GM19025 (cell line): ENCODE data around the gene FAM240A.
"Not testable (repeated sequence)": the region's sequence is repeated elsewhere in the genome, so short reads cannot be mapped to it uniquely, and the experiment has no call there.

ENCODE experiments used
- ATAC-seq: cut with Tn5 transposase; IDR thresholded peaks from one replicate; pipeline ENCODE4 v1.9.1; 2021; ENCODE audit warnings: mild to moderate bottlenecking, low read depth, moderate library complexity; ENCODE audit not compliant: unreplicated experiment

Gene FAM240A

GRCh38 chr3:46585799-46586693, 26.3 kb upstream of the FAM240A start:
- no peak for ATAC-seq

- no peak for ATAC-seq
These were observed 25.5 kb upstream of the FAM240A start for GRCh38 chr3:46586738-46587246.

GRCh38 chr3:46587268-46587667, 25.1 kb upstream of the FAM240A start:
- ATAC-seq = not testable (repeated sequence)

GRCh38 chr3:46593274-46593862, 19.0 kb upstream of the FAM240A start:
- no peak for ATAC-seq

- ATAC-seq = no peak
These were observed 18.3 kb upstream of the FAM240A start for GRCh38 chr3:46593979-46594378.

- no peak for ATAC-seq
These were observed 17.6 kb upstream of the FAM240A start for GRCh38 chr3:46594723-46595122.

- ATAC-seq = no peak
These were observed 16.5 kb upstream of the FAM240A start for GRCh38 chr3:46595819-46596314.

GRCh38 chr3:46599590-46599989, 12.7 kb upstream of the FAM240A start:
- no peak for ATAC-seq

GRCh38 chr3:46603446-46604046, 8.8 kb upstream of the FAM240A start:
- ATAC-seq = no peak

GRCh38 chr3:46604127-46604526, 8.2 kb upstream of the FAM240A start:
- no peak for ATAC-seq

GRCh38 chr3:46607603-46608028, 4.7 kb upstream of the FAM240A start:
- ATAC-seq = no peak

- no peak for ATAC-seq
These were observed 3.1 kb upstream of the FAM240A start for GRCh38 chr3:46609212-46609721.

- no peak for ATAC-seq
These were observed 2.2 kb upstream of the FAM240A start for GRCh38 chr3:46609944-46610722.

GRCh38 chr3:46613313-46614005, 1.1 kb downstream of the FAM240A start:
- ATAC-seq = no peak

GRCh38 chr3:46614431-46614830, 2.1 kb downstream of the FAM240A start:
- no peak for ATAC-seq

- no peak for ATAC-seq
These were observed 2.9 kb downstream of the FAM240A start for GRCh38 chr3:46615050-46615775.

- ATAC-seq = no peak
These were observed 3.7 kb downstream of the FAM240A start for GRCh38 chr3:46615976-46616375.

GRCh38 chr3:46617941-46618340, 5.6 kb downstream of the FAM240A start:
- ATAC-seq = no peak
